Cardiac muscle cell (in vitro differentiated cells and primary cell): ENCODE data around the gene SYCP3. TPM values are rescaled to one million over a fixed set of nuclear protein-coding genes. Genes with fewer than 3 reads are reported as not detected.

Experiments
- DNase-seq, 2 donors: peaks; one replicate each; pipeline versions ENCODE4 v3.0.0 to v3.0.0-alpha.2; 2010 to 2017; ENCODE audit warnings: low read depth in 1 of 2, low spot score in 1 of 2
- H3K27ac ChIP-seq: fragments of 200-600 bp; sonication (generic); 2 replicates; pipeline ENCODE4 v1.5.1; 2016
- H3K27me3 ChIP-seq: fragments of 200-600 bp; sonication (generic); 2 replicates; pipeline ENCODE4 v1.6.0; 2016; ENCODE audit warnings: control low read depth
- H3K36me3 ChIP-seq: fragments of 200-600 bp; sonication (generic); 2 replicates; pipeline ENCODE4 v1.5.1; 2016; ENCODE audit warnings: control low read depth
- H3K4me1 ChIP-seq: fragments of 200-600 bp; sonication (generic); 2 replicates; pipeline ENCODE4 v1.8.1; 2017; ENCODE audit warnings: low read depth, mild to moderate bottlenecking, mixed run types
- H3K4me3 ChIP-seq: fragments of 200-600 bp; sonication (generic); 2 replicates; pipeline ENCODE4 v1.5.1; 2016; ENCODE audit warnings: mild to moderate bottlenecking
- H3K9me3 ChIP-seq: fragments of 200-600 bp; sonication (generic); 2 replicates; pipeline ENCODE4 v1.5.1; 2017; ENCODE audit warnings: low read depth, mild to moderate bottlenecking, control low read depth
- CTCF ChIP-seq: IDR thresholded peaks from 2 replicates; pipeline ENCODE4 v1.5.1; 2012; ENCODE audit warnings: low read depth, mild to moderate bottlenecking, low read length
- polyA plus RNA-seq: library from polyadenylated mRNA; unstranded; fragments of >200 nt; fragmentation: Nextera tagmentation; extraction: Ambion mirVana; gene quantifications from 2 replicates; pipeline ENCODE4 v1.2.1, GENCODE V29; 2016
- total RNA-seq: library from RNA; depleted of rRNA; stranded (reverse); fragments of >200 nt; gene quantifications from 2 replicates; pipeline ENCODE4 v1.2.3, GENCODE V29; 2016

The SYCP3 gene
- total and polyA plus RNA-seq, 2 experiments from 2014 or later, result 0.76 TPM; not detected in 1

GRCh38 chr12:101782273-101782731, 43.0 kb upstream of the SYCP3 start:
- H3K9me3 ChIP-seq, result no peaks in the 10 kb centered on the region
- TF ChIP-seq CTCF, result no peak
- H3K4me1 ChIP-seq, result no peaks in the 10 kb centered on the region
- H3K27ac ChIP-seq, result no peak overlapping the region
- H3K36me3 ChIP-seq, result no peaks in the 10 kb centered on the region
- peak in 1 of 2 donors; percentile 50 for DNase-seq
- no peaks in the 10 kb centered on the region for H3K27me3 ChIP-seq
- no peak overlapping the region for H3K4me3 ChIP-seq

GRCh38 chr12:101781834-101782233, 42.6 kb upstream of the SYCP3 start:
- TF ChIP-seq CTCF, result no peak
- Histone ChIP-seq H3K4me3 (no peak overlapping the region), H3K4me1 (no peaks in the 10 kb centered on the region), H3K27ac (no peak overlapping the region), H3K27me3 (no peaks in the 10 kb centered on the region), H3K9me3 (no peaks in the 10 kb centered on the region), H3K36me3 (no peaks in the 10 kb centered on the region)
- no peak for DNase-seq

GRCh38 chr12:101780599-101780998, 41.3 kb upstream of the SYCP3 start:
- Histone ChIP-seq H3K27me3 (no peaks in the 10 kb centered on the region), H3K4me1 (no peaks in the 10 kb centered on the region), H3K9me3 (no peaks in the 10 kb centered on the region), H3K27ac (no peak overlapping the region), H3K4me3 (no peak overlapping the region), H3K36me3 (no peaks in the 10 kb centered on the region)
- TF ChIP-seq CTCF, result no peak
- no peak for DNase-seq

GRCh38 chr12:101779626-101780025, 40.4 kb upstream of the SYCP3 start:
- Histone ChIP-seq H3K36me3 (no peaks in the 10 kb centered on the region), H3K27me3 (no peaks in the 10 kb centered on the region), H3K4me3 (no peak overlapping the region), H3K4me1 (no peaks in the 10 kb centered on the region), H3K27ac (no peak overlapping the region), H3K9me3 (no peaks in the 10 kb centered on the region)
- no peak for TF ChIP-seq CTCF
- no peak for DNase-seq

- no peak for DNase-seq
- Histone ChIP-seq H3K27me3 (no peaks in the 10 kb centered on the region), H3K27ac (no peak overlapping the region), H3K9me3 (no peaks in the 10 kb centered on the region), H3K4me3 (no peak overlapping the region), H3K36me3 (no peaks in the 10 kb centered on the region), H3K4me1 (no peaks in the 10 kb centered on the region)
- TF ChIP-seq CTCF, result no peak
These were observed 39.9 kb upstream of the SYCP3 start for GRCh38 chr12:101779200-101779599.

GRCh38 chr12:101777978-101778377, 38.7 kb upstream of the SYCP3 start:
- Histone ChIP-seq H3K4me1 (no peaks in the 10 kb centered on the region), H3K36me3 (no peaks in the 10 kb centered on the region), H3K4me3 (no peak overlapping the region), H3K27ac (no peak overlapping the region), H3K9me3 (no peaks in the 10 kb centered on the region), H3K27me3 (no peaks in the 10 kb centered on the region)
- DNase-seq, result no peak
- TF ChIP-seq CTCF, result no peak
